Activated B cell treated with CpG ODN at 0.5 μM for 24 hours (primary cell): ENCODE measurements around the gene MRNIP. TPM values are rescaled to one million over a fixed set of nuclear protein-coding genes. Genes with fewer than 3 reads are reported as not detected.

Experiments
- ATAC-seq: fragments of 200-7000 bp; cut with Tn5 transposase; one replicate; pipeline ENCODE4 v1.10.0; 2021; ENCODE audit warnings: low read depth, mild to moderate bottlenecking, moderate library complexity
- CTCF ChIA-PET: fragments of 350-600 bp; sonication (Branson Sonifier 250); formaldehyde crosslinking; loops from one replicate; lab custom pipeline; 2021; ENCODE audit warnings: antibody characterized with exemption; lab: Charles Lee
- POLR2A ChIA-PET: fragments of 350-600 bp; sonication (Branson Sonifier 250); formaldehyde crosslinking; loops from one replicate; lab custom pipeline; 2021; ENCODE audit warnings: antibody characterized with exemption; lab: Charles Lee
- DNase-seq: peaks from one replicate; pipeline ENCODE4 v3.0.0; 2022
- H3K27ac Mint-ChIP-seq: one replicate; pipeline ENCODE4 v1.8.0; 2020; ENCODE audit warnings: mixed read lengths
- H3K27me3 Mint-ChIP-seq: one replicate; pipeline ENCODE4 v1.8.0; 2021; ENCODE audit warnings: mixed read lengths
- H3K36me3 Mint-ChIP-seq: one replicate; pipeline ENCODE4 v1.8.0; 2021; ENCODE audit warnings: low read depth, mixed read lengths
- H3K4me1 Mint-ChIP-seq: one replicate; pipeline ENCODE4 v1.8.0; 2021; ENCODE audit warnings: mixed read lengths
- H3K4me3 Mint-ChIP-seq: one replicate; pipeline ENCODE4 v1.8.0; 2020; ENCODE audit warnings: mild to moderate bottlenecking, mixed read lengths
- H3K9me3 Mint-ChIP-seq: one replicate; pipeline ENCODE4 v1.8.0; 2020; ENCODE audit warnings: mixed read lengths
- CTCF ChIP-seq: fragments of 200-600 bp; IDR thresholded peaks from one replicate; pipeline ENCODE4 v1.8.0; 2022; ENCODE audit warnings: antibody characterized with exemption, mild to moderate bottlenecking
- intact Hi-C: fragments of 100-400 bp; cut with micrococcal nuclease; formaldehyde crosslinking; loops from one replicate; pipeline ENCODE4 v1.15.1; 2024
- total RNA-seq: library from RNA; stranded (reverse); gene quantifications from 2 replicates; pipeline ENCODE4 v1.2.3, GENCODE V29; 2022

The MRNIP gene
- total RNA-seq, 1 donor from 2014 or later, result 70.0 TPM

GRCh38 chr5:179893076-179893957, 34.7 kb upstream of the MRNIP start:
- peaks cover 80% of the 10 kb centered on the region for H3K36me3 Mint-ChIP-seq
- H3K27me3 Mint-ChIP-seq, result no peaks in the 10 kb centered on the region
- intact Hi-C loops, result no loop called here
- H3K27ac Mint-ChIP-seq, result no peak overlapping the region
- POLR2A ChIA-PET, result no interaction called here
- no peak for DNase-seq
- no peak overlapping the region for H3K4me3 Mint-ChIP-seq
- no peaks in the 10 kb centered on the region for H3K9me3 Mint-ChIP-seq
- CTCF ChIA-PET, result no interaction called here
- H3K4me1 Mint-ChIP-seq, result no peaks in the 10 kb centered on the region
- TF ChIP-seq CTCF, result no peak
- ATAC-seq, result no peak

- POLR2A ChIA-PET, result interaction anchor here (1.0 kb wide), 1 partner anchor 35 kb away, joined by 8 read pairs; no protein-coding TSS in a partner anchor
- TF ChIP-seq CTCF, result no peak
- DNase-seq (no peak), ATAC-seq (no peak)
- intact Hi-C loops, result no loop called here
- H3K9me3 Mint-ChIP-seq, result no peaks in the 10 kb centered on the region
- H3K4me3 Mint-ChIP-seq, result no peak overlapping the region
- CTCF ChIA-PET, result no interaction called here
- H3K36me3 Mint-ChIP-seq, result peaks cover 85% of the 10 kb centered on the region
- H3K27ac Mint-ChIP-seq, result no peak overlapping the region
- H3K27me3 Mint-ChIP-seq, result no peaks in the 10 kb centered on the region
- no peaks in the 10 kb centered on the region for H3K4me1 Mint-ChIP-seq
Measured at GRCh38 chr5:179892255-179892654, 33.6 kb upstream of the MRNIP start.

- peaks cover 91% of the 10 kb centered on the region for H3K36me3 Mint-ChIP-seq
- intact Hi-C loops, result no loop called here
Measured at GRCh38 chr5:179890751-179891682, 32.4 kb upstream of the MRNIP start.

GRCh38 chr5:179889885-179890284, 31.3 kb upstream of the MRNIP start:
- no peaks in the 10 kb centered on the region for H3K4me1 Mint-ChIP-seq
- H3K27ac Mint-ChIP-seq, result no peak overlapping the region
- no peaks in the 10 kb centered on the region for H3K27me3 Mint-ChIP-seq
- ChIA-PET POLR2A (interaction anchor here (0.7 kb wide), 1 partner anchor 45 kb away, joined by 4 read pairs; no protein-coding TSS in a partner anchor), CTCF (no interaction called here)
- intact Hi-C loops, result no loop called here
- no peak overlapping the region for H3K4me3 Mint-ChIP-seq
- DNase-seq (no peak), ATAC-seq (no peak)
- peaks cover 90% of the 10 kb centered on the region for H3K36me3 Mint-ChIP-seq
- TF ChIP-seq CTCF, result no peak
- peaks cover 1% of the 10 kb centered on the region for H3K9me3 Mint-ChIP-seq

More at GRCh38 chr5:179890751-179891682, 32.4 kb upstream of the MRNIP start:
- TF ChIP-seq CTCF, result no peak
- ATAC-seq (no peak), DNase-seq (no peak)
- Mint-ChIP-seq H3K27ac (no peak overlapping the region), H3K4me3 (no peak overlapping the region), H3K4me1 (no peaks in the 10 kb centered on the region), H3K27me3 (no peaks in the 10 kb centered on the region), H3K9me3 (no peaks in the 10 kb centered on the region)
- ChIA-PET CTCF (no interaction called here), POLR2A (interaction anchor here (1.0 kb wide), 1 partner anchor 33 kb away, joined by 8 read pairs; no protein-coding TSS in a partner anchor)

GRCh38 chr5:179887802-179888201, 29.2 kb upstream of the MRNIP start:
- Mint-ChIP-seq H3K27ac (no peak overlapping the region), H3K4me3 (no peak overlapping the region), H3K27me3 (no peaks in the 10 kb centered on the region), H3K36me3 (peaks cover 89% of the 10 kb centered on the region), H3K4me1 (no peaks in the 10 kb centered on the region), H3K9me3 (peaks cover 9% of the 10 kb centered on the region)
- no peak for TF ChIP-seq CTCF
- DNase-seq (no peak), ATAC-seq (no peak)
- ChIA-PET POLR2A (no interaction called here), CTCF (no interaction called here)
- intact Hi-C loops, result no loop called here
